Measurements from ENCODE around the gene CTAGE1.

CTAGE1 gene

GRCh38 chr18:22439447-22439846, 21.7 kb upstream of the CTAGE1 start:
- no peak for DNase-seq

- no peak for DNase-seq
Observed at GRCh38 chr18:22436136-22436535, 18.4 kb upstream of the CTAGE1 start.

- DNase-seq = no peak
Observed at GRCh38 chr18:22434973-22435608, 17.4 kb upstream of the CTAGE1 start.

GRCh38 chr18:22433956-22434355, 16.2 kb upstream of the CTAGE1 start:
- DNase-seq = no peak

GRCh38 chr18:22432657-22433137, 15.0 kb upstream of the CTAGE1 start:
- DNase-seq = no peak

- DNase-seq = no peak
Observed at GRCh38 chr18:22429564-22429963, 11.8 kb upstream of the CTAGE1 start.

- no peak for DNase-seq
Observed at GRCh38 chr18:22428672-22429071, 11.0 kb upstream of the CTAGE1 start.

- DNase-seq = no peak
Observed at GRCh38 chr18:22427822-22428549, 10.3 kb upstream of the CTAGE1 start.

- DNase-seq = no peak
Observed at GRCh38 chr18:22424565-22424963, 6.8 kb upstream of the CTAGE1 start.

GRCh38 chr18:22423878-22424564, 6.3 kb upstream of the CTAGE1 start:
- no peak for DNase-seq

GRCh38 chr18:22422909-22423548, 5.3 kb upstream of the CTAGE1 start:
- no peak for DNase-seq

- DNase-seq = no peak
Observed at GRCh38 chr18:22420652-22421051, 2.9 kb upstream of the CTAGE1 start.

- no peak for DNase-seq
Observed at GRCh38 chr18:22412176-22412911, 5.4 kb downstream of the CTAGE1 start.

- no peak for DNase-seq
Observed at GRCh38 chr18:22411446-22411845, 6.3 kb downstream of the CTAGE1 start.

- no peak for DNase-seq
Observed at GRCh38 chr18:22410126-22410525, 7.6 kb downstream of the CTAGE1 start.

- DNase-seq = no peak
Observed at GRCh38 chr18:22409445-22409844, 8.3 kb downstream of the CTAGE1 start.

- no peak for DNase-seq
Observed at GRCh38 chr18:22408059-22408458, 9.7 kb downstream of the CTAGE1 start.

GRCh38 chr18:22405142-22405541, 12.6 kb downstream of the CTAGE1 start:
- no peak for DNase-seq

- DNase-seq = no peak
Observed at GRCh38 chr18:22403950-22404349, 13.8 kb downstream of the CTAGE1 start.

- no peak for DNase-seq
Observed at GRCh38 chr18:22399949-22400348, 17.8 kb downstream of the CTAGE1 start.

GRCh38 chr18:22398464-22398863, 19.3 kb downstream of the CTAGE1 start:
- DNase-seq = no peak
